ENCODE results near the gene HOXD13. TPM values are rescaled to one million over a fixed set of nuclear protein-coding genes. Genes with fewer than 3 reads are reported as not detected.

Gene HOXD13
- total and polyA plus RNA-seq, 2 of the 8 experiments (the other 6 are each of a cell fraction or from before 2014, with no cell fraction given), result not detected

GRCh38 chr2:176111846-176112374 lies 19.4 kb downstream of the HOXD13 start:
- peaks cover 0 to 10% of the 10 kb centered on the region in 2 experiments; a peak in 2 of 4 replicates for H3K9me3 ChIP-seq (ENCODE audit: insufficient read depth in 2 of 2, low read depth in 1 of 2, low read length in 1 of 2)
- no peak overlapping the region for H3K4ac ChIP-seq (replicated peaks; ENCODE audit: insufficient read length, low read depth, low read length)
- no peak overlapping the region for H4K8ac ChIP-seq (ENCODE audit: extremely low read depth, insufficient read depth, low read length)
- H2BK15ac ChIP-seq (ENCODE audit: low read length), result no peak overlapping the region
- H4K5ac ChIP-seq (ENCODE audit: insufficient read length, low read depth, low read length), result no peak overlapping the region
- no peak overlapping the region for H3K27ac ChIP-seq (ENCODE audit: low read depth, low read length)
- H4K20me1 ChIP-seq (replicated peaks in 1 of 2; ENCODE audit: control insufficient read depth in 1 of 2, insufficient read depth in 2 of 2, low read length in 2 of 2), result peaks cover 19 to 31% of the 10 kb centered on the region in 2 experiments
- H3K56ac ChIP-seq (replicated peaks; ENCODE audit: insufficient read length, low read depth, low read length), result no peak overlapping the region
- no peak overlapping the region for H2AFZ ChIP-seq (ENCODE audit: low read length)
- no peaks in the 10 kb centered on the region for H3K23me2 ChIP-seq (ENCODE audit: low read depth, low read length)
- ChIA-PET CTCF (ENCODE audit: partially characterized antibody) (interaction anchor here (0.6 to 5.4 kb wide), 16 partner anchors 9 to 1116 kb away, joined by 3 to 42 read pairs (median 4); partner anchors contain the start of genes EVX2 and HOXD9), POLR2A (ENCODE audit: partially characterized antibody) (no interaction called here)
- TF ChIP-seq CBX8 (IDR thresholded peaks at IDR 0.05; ENCODE audit: borderline replicate concordance, low read depth, low read length) (peak; percentile 63; the same call in 1 of the 2 replicates), CHD1 (IDR thresholded peaks at IDR 0.05; ENCODE audit: low read depth, low read length) (no peak)
- H2AK5ac ChIP-seq (ENCODE audit: low read depth, low read length), result no peak overlapping the region
- H3K4me2 ChIP-seq (ENCODE audit: insufficient read depth in 1 of 2, low read depth in 2 of 2, low read length in 2 of 2), result no peak overlapping the region
- H2BK20ac ChIP-seq (ENCODE audit: low read length), result no peak overlapping the region
- H3K79me1 ChIP-seq (ENCODE audit: low read depth, low read length), result no peaks in the 10 kb centered on the region
- no peak overlapping the region for H3K23ac ChIP-seq (ENCODE audit: insufficient read length)
- H3K14ac ChIP-seq (ENCODE audit: insufficient read length), result no peak overlapping the region
- H3K79me2 ChIP-seq (ENCODE audit: control insufficient read depth in 1 of 2, insufficient read depth in 2 of 2, low read length in 2 of 2), result no peaks in the 10 kb centered on the region
- H3K4me3 ChIP-seq (ENCODE audit: extremely low read depth in 1 of 4, insufficient read depth in 2 of 4, low read depth in 3 of 4, low read length in 4 of 4), result no peak overlapping the region
- DNase-seq (ENCODE audit: low read depth in 1 of 2, low spot score in 2 of 2) (no peak), FAIRE-seq (no peak)
- H3K9ac ChIP-seq (replicated peaks in 1 of 4; ENCODE audit: extremely low read depth in 1 of 4, low read depth in 3 of 4, low read length in 3 of 4), result no peak overlapping the region
- H4K91ac ChIP-seq (replicated peaks; ENCODE audit: insufficient read length, low read length), result no peak overlapping the region
- no peak overlapping the region for H3K18ac ChIP-seq (ENCODE audit: extremely low read depth, low read length)
- H2BK120ac ChIP-seq (replicated peaks; ENCODE audit: low read depth, low read length), result no peak overlapping the region
- peaks cover 0 to 11% (median 0%) of the 10 kb centered on the region in 4 experiments; a peak in 1 of 8 replicates for H3K36me3 ChIP-seq (ENCODE audit: control insufficient read depth in 2 of 4, insufficient read depth in 4 of 4, low read length in 3 of 4)
- WGBS, 2 experiments (ENCODE audit: extremely low coverage in 1 of 2, insufficient coverage in 1 of 2, insufficient read length in 1 of 2, insufficient replicate concordance in 2 of 2, low coverage in 1 of 2, low lambda C conversion rate in 2 of 2, missing lambda C conversion rate in 1 of 2), result 15% methylated on average over 28 of the region's 29 CpGs; no CpG with 5 or more reads in 1 of the 2 experiments
- H2BK12ac ChIP-seq (ENCODE audit: low read depth, low read length), result peak overlapping the region; percentile 75; the same call in 1 of the 2 replicates
- peaks cover 96 to 99% (median 98%) of the 10 kb centered on the region in 4 experiments for H3K27me3 ChIP-seq (replicated peaks in 1 of 4; ENCODE audit: control insufficient read depth in 3 of 4, extremely low read depth in 1 of 4, insufficient read depth in 3 of 4, low read length in 3 of 4)
- no peak overlapping the region for H2BK5ac ChIP-seq (ENCODE audit: low read depth, low read length)
- peaks cover 0 to 10% (median 2%) of the 10 kb centered on the region in 4 experiments; a peak in 5 of 7 replicates for H3K4me1 ChIP-seq (replicated peaks in 1 of 4; ENCODE audit: control insufficient read depth in 3 of 4, insufficient read depth in 4 of 4, low read length in 3 of 4)

Data from H1 (cell line).